K562 (cell line): ENCODE measurements around the gene FGFR4. TPM values are rescaled to one million over a fixed set of nuclear protein-coding genes. Genes with fewer than 3 reads are reported as not detected.

Experiments used
- ATAC-seq: fragments of 200-7000 bp; cut with Tn5 transposase; 3 replicates; pipeline ENCODE4 v1.9.1; 2020; ENCODE audit warnings: moderate library complexity
- BruUV-seq: library from RNA; stranded (reverse); fragments of 400-500 nt; replicated peaks from 2 replicates; lab custom pipeline; 2021; lab: Mats Ljungman, UMichigan
- CTCF ChIA-PET: fragments of 300-600 bp; formaldehyde crosslinking; extraction: SDS; loops from one replicate; lab custom pipeline; 2021; ENCODE audit warnings: low intra/inter-chr PET ratio; lab: Yijun Ruan, JAX
- POLR2A ChIA-PET: fragments of 300-600, 350-650 bp; sonication (Branson Sonifier 250); formaldehyde crosslinking; extraction: SDS; loops from one replicate; lab custom pipeline; 2021; ENCODE audit warnings: antibody characterized with exemption, inconsistent platforms; lab: Yijun Ruan, JAX
- DNase-seq, 4 experiments: peaks; one replicate each; pipeline versions ENCODE4 v3.0.0 to v3.0.0-alpha.2; 2011 to 2018; ENCODE audit warnings: low spot score in 3 of 4, mixed read lengths in 3 of 4; ENCODE audit errors: extremely low read depth in 1 of 4
- FAIRE-seq: peaks from 2 replicates; lab custom pipeline; 2011; peaks lifted over from hg19 to GRCh38; lab: Jason Lieb, UNC
- H2AFZ ChIP-seq: 2 replicates; pipeline ENCODE4 v1.6.0; 2011; ENCODE audit warnings: low read depth, low read length, control low read depth, inconsistent platforms
- H3K27ac ChIP-seq: fragments of 200-600 bp; 3 replicates; pipeline ENCODE4 v1.8.0; 2011; ENCODE audit warnings: low read depth, mild to moderate bottlenecking, control low read depth, inconsistent platforms, low read length, moderate library complexity, mixed read lengths; ENCODE audit errors: extremely low read depth
- H3K27me3 ChIP-seq, 2 experiments: fragments of 300-600 bp in 1 of 2; 2 replicates in 1 of 2; 3 replicates in 1 of 2; pipeline versions ENCODE4 v1.6.0 to v1.8.0; 2011; ENCODE audit warnings: inconsistent platforms in 2 of 2, low read length in 2 of 2, mild to moderate bottlenecking in 1 of 2, mixed read lengths in 1 of 2, moderate library complexity in 1 of 2; ENCODE audit not compliant: control insufficient read depth in 2 of 2, insufficient read depth in 2 of 2
- H3K36me3 ChIP-seq: fragments of 300-600 bp; 3 replicates; pipeline ENCODE4 v1.8.0; 2011; ENCODE audit warnings: mild to moderate bottlenecking, low read length, inconsistent platforms; ENCODE audit not compliant: control insufficient read depth, insufficient read depth
- H3K4me1 ChIP-seq, 2 experiments: fragments of 200-600 bp in 1 of 2; replicated peaks in 1 of 2; 2 replicates in 1 of 2; 3 replicates in 1 of 2; pipeline versions ENCODE4 v1.5.1 to v1.8.0; 2011; ENCODE audit warnings: inconsistent platforms in 2 of 2, low read length in 2 of 2, mild to moderate bottlenecking in 1 of 2, mixed read lengths in 1 of 2, moderate library complexity in 1 of 2; ENCODE audit not compliant: control insufficient read depth in 2 of 2, insufficient read depth in 2 of 2
- H3K4me2 ChIP-seq: 2 replicates; pipeline ENCODE4 v1.6.1; 2011; ENCODE audit warnings: low read length, control low read depth, inconsistent platforms, mixed read lengths; ENCODE audit not compliant: insufficient read depth
- H3K4me3 ChIP-seq: fragments of 200-600 bp; sonication (generic), shearing (Covaris generic); 2 replicates; pipeline ENCODE4 v1.5.1; 2016; ENCODE audit warnings: control low read depth, inconsistent platforms
- H3K79me2 ChIP-seq: fragments of 200-600 bp; 3 replicates; pipeline ENCODE4 v1.8.0; 2011; ENCODE audit warnings: low read length, inconsistent platforms; ENCODE audit not compliant: control insufficient read depth, insufficient read depth
- H3K9ac ChIP-seq, 2 experiments: 2 replicates each; pipeline versions ENCODE4 v1.6.0 to v1.6.1; 2011; ENCODE audit warnings: low read depth in 2 of 2, low read length in 2 of 2, control low read depth in 1 of 2, inconsistent platforms in 1 of 2, mild to moderate bottlenecking in 1 of 2, mixed read lengths in 1 of 2; ENCODE audit not compliant: insufficient read depth in 1 of 2
- H3K9me1 ChIP-seq: one replicate; pipeline ENCODE4 v1.6.0; 2011; ENCODE audit warnings: inconsistent platforms, mild to moderate bottlenecking, low read length, moderate library complexity; ENCODE audit not compliant: control insufficient read depth, insufficient read depth
- H3K9me3 ChIP-seq: replicated peaks from 2 replicates; pipeline ENCODE4 v1.5.1; 2011; ENCODE audit warnings: low read depth, low read length, inconsistent platforms; ENCODE audit not compliant: control insufficient read depth, insufficient read depth
- H4K20me1 ChIP-seq: replicated peaks from 2 replicates; pipeline ENCODE4 v1.6.1; 2011; ENCODE audit warnings: low read length, inconsistent platforms, mixed read lengths; ENCODE audit not compliant: control insufficient read depth, insufficient read depth
- ESRRA ChIP-seq: fragments of 450-650 bp; IDR thresholded peaks from 2 replicates; pipeline ENCODE4 v1.6.1; 2014; ENCODE audit warnings: low read depth, mild to moderate bottlenecking, moderate library complexity, borderline replicate concordance
- FOXJ2 ChIP-seq: fragments of 200-800 bp; sonication (Bioruptor generic); IDR thresholded peaks from 2 replicates; pipeline ENCODE4 v1.6.1; 2016; ENCODE audit warnings: missing genetic modification characterization, missing compliant biosample characterization
- HNRNPH1 ChIP-seq: fragments of 200-400 bp; formaldehyde crosslinking; optimal IDR thresholded peaks from 2 replicates; pipeline ENCODE3; 2017; ENCODE audit warnings: low read depth, mild to moderate bottlenecking, low read length, moderate library complexity
- KLF13 ChIP-seq: fragments of 450-650 bp; IDR thresholded peaks from 2 replicates; pipeline ENCODE4 v1.6.1; 2016; ENCODE audit warnings: missing genetic modification characterization, low read depth, mild to moderate bottlenecking, missing compliant biosample characterization, moderate library complexity, borderline replicate concordance
- SAFB ChIP-seq: fragments of 200-400 bp; formaldehyde crosslinking; IDR thresholded peaks from 2 replicates; pipeline ENCODE4 v1.6.1; 2017; ENCODE audit warnings: low read depth, low read length, borderline replicate concordance
- SMAD3 ChIP-seq: fragments of 450-650 bp; formaldehyde crosslinking; conservative IDR thresholded peaks from 2 replicates; pipeline ENCODE4 v1.4.0; 2020; ENCODE audit warnings: mild to moderate bottlenecking
- WGBS: fragments of 100-300 bp; shearing (Covaris generic); methylation state at CpG from one replicate; pipeline ENCODE4 v1.1.6; 2016; ENCODE audit warnings: low coverage, mixed read lengths; ENCODE audit not compliant: insufficient coverage; ENCODE audit errors: missing lambda C conversion rate; 5-methylcytosine and 5-hydroxymethylcytosine counted together
- in situ Hi-C: fragments of 300-500 bp; cut with MboI; formaldehyde crosslinking; loops from 4 replicates; pipeline ENCODE4 v1.15.0; 2018; ENCODE audit warnings: inconsistent platforms, mixed read lengths
- intact Hi-C: fragments of 100-400 bp; cut with micrococcal nuclease; formaldehyde crosslinking; loops from 2 replicates; pipeline ENCODE4 v1.14.2; 2022
- polyA plus RNA-seq, 8 experiments: library from polyadenylated mRNA; depleted of rRNA in 4 of 8; stranded (reverse) in 5 of 8; unstranded in 3 of 8; fragments of >200 nt; fragmentation: Nextera tagmentation in 2 of 8; fragmentation: Illumina TruSeq in 1 of 8; extraction: Ambion mirVana in 2 of 8; extraction: Trizol in 1 of 8; gene quantifications; 2 replicates each; pipeline versions ENCODE4 v1.2.1 to v1.2.3, GENCODE V29; 2011 to 2014; ENCODE audit warnings: inconsistent platforms in 1 of 8, missing spikeins in 1 of 8
- total RNA-seq, 7 experiments: library from RNA; depleted of rRNA in 6 of 7; stranded (reverse); fragments of >200 nt in 6 of 7; fragmentation: Illumina TruSeq in 2 of 7; extraction: Trizol in 2 of 7; gene quantifications; 2 replicates each; pipeline versions ENCODE4 v1.2.1 to v1.2.3, GENCODE V29; 2011 to 2021; ENCODE audit warnings: low replicate concordance in 1 of 7
- TF ChIP-seq, protein P1 (sequence below): fragments of 250-450 bp; sonication (Bioruptor Pico); IDR thresholded peaks from 2 replicates; pipeline ENCODE4 v1.5.0; 2020; ENCODE audit warnings: mild to moderate bottlenecking, borderline replicate concordance

FGFR4 gene
- total and polyA plus RNA-seq, 9 of the 15 experiments (the other 6 are each of a cell fraction or from before 2014, with no cell fraction given): 0.76 to 35.4 (median 7.5) TPM

DNA sequence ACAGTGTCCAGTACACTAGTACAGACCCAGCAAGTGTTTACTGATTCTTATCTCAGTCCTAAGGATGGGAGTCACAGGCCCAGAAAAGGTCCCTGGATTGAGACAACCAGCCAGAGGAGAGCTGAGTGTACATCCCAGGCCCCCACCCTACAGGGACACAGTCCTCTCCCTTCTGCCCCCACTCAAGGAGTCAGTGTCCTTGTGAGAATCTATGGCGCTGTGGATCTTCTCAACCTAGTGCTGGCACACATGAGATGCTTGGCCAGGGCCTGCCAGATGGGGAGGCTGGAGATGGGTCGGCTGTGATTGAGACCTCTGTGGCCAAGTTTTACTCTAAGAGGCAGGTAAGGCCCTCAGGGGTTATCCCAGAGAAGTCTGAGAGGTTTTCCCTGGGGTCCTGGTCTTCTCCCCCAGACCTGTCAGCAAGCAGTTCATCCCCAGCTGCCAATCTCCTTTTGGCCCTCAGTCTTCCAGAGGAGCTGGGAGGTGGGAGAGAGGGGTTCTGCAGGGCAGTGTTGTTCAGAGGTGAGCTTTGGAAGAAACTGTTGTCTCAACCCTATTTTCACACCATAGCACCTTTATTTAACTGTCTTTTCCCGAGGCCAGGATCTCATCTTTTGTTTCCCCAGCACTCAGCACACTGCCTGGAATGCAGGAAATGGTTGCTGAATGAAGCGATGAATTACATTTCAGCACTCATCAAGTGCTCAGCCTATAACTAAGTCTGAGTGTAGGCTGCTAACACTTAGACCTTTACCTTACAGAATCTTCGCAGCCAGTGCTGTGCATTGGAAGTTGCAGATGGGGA, 43.7 kb downstream of the FGFR4 start:
- BruUV-seq: no TSS peak
- Histone ChIP-seq H3K27me3 (no peaks in the 10 kb centered on the region), H3K27ac (no peak overlapping the region), H2AFZ (no peak overlapping the region), H3K9ac (peak overlapping the region in 1 of 2 experiments; percentile 22; a peak in 1 of 4 replicates), H3K79me2 (peaks cover 14% of the 10 kb centered on the region), H3K4me2 (no peak overlapping the region; the same call in 1 of the 2 replicates), H4K20me1 (no peaks in the 10 kb centered on the region; the same call in 1 of the 2 replicates), H3K9me1 (no peaks in the 10 kb centered on the region), H3K36me3 (peaks cover 5% of the 10 kb centered on the region), H3K4me3 (no peak overlapping the region), H3K9me3 (no peaks in the 10 kb centered on the region), H3K4me1 (peaks cover 12 to 29% of the 10 kb centered on the region in 2 experiments)
- TF ChIP-seq SAFB (no peak), HNRNPH1 (no peak), FOXJ2 (tag) (no peak), SMAD3 (CRISPR knock-in tag) (no peak), ESRRA (no peak), KLF13 (tag) (no peak)
- TF ChIP-seq, protein P1, sequence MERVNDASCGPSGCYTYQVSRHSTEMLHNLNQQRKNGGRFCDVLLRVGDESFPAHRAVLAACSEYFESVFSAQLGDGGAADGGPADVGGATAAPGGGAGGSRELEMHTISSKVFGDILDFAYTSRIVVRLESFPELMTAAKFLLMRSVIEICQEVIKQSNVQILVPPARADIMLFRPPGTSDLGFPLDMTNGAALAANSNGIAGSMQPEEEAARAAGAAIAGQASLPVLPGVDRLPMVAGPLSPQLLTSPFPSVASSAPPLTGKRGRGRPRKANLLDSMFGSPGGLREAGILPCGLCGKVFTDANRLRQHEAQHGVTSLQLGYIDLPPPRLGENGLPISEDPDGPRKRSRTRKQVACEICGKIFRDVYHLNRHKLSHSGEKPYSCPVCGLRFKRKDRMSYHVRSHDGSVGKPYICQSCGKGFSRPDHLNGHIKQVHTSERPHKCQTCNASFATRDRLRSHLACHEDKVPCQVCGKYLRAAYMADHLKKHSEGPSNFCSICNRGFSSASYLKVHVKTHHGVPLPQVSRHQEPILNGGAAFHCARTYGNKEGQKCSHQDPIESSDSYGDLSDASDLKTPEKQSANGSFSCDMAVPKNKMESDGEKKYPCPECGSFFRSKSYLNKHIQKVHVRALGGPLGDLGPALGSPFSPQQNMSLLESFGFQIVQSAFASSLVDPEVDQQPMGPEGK (CRISPR knock-in tag): no peak
- FAIRE-seq: no peak
- no peak for DNase-seq
- 66% methylated on average over 5 of the region's 5 CpGs for WGBS
- ChIA-PET POLR2A (interaction anchor here (0.6 to 1.0 kb wide), 2 partner anchors 12 to 365 kb away, joined by 3 read pairs; no protein-coding TSS in a partner anchor), CTCF (no interaction called here)
- no peak for ATAC-seq
- intact Hi-C loops: loop anchor here (5.0 kb wide), 1 partner anchor 172 kb away; the partner anchor contains the start of genes PRELID1 and RAB24
- in situ Hi-C loops: no loop called here
